ENCODE data around the gene FAM98B. TPM values are rescaled to one million over a fixed set of nuclear protein-coding genes. Genes with fewer than 3 reads are reported as not detected.

The FAM98B gene
- polyA plus RNA-seq, 1 of the 3 experiments (the other 2 are of a cell fraction): 5.7 TPM

DNA sequence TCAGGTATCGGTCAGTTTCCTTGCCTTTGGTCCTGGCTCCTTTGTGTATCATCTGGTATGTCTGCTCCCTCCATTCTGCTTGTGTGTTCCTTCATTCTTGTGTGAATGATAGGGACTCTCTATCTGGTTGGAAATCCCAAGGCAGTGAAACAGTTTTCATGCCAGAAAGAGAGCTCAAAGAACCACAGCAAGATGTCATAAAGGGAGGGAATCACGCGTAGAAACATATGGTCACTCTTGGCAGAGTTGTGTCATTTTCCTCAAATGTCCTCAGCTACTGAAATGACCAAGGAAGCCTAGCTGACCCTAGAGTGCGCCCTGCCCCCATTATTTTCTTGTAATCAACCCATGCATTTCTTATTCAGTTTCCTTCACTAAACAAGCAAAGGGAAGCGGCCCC lies 62.7 kb downstream of the FAM98B start:
- H3K4me1 ChIP-seq (ENCODE audit: control insufficient read depth in 1 of 2, insufficient read depth in 2 of 2, low read depth in 1 of 2, low read length in 1 of 2): peaks cover 10 to 20% of the 10 kb centered on the region in 2 experiments; a peak in 3 of 4 replicates
- no peaks in the 10 kb centered on the region for H3K36me3 ChIP-seq (replicated peaks in 1 of 2; ENCODE audit: control insufficient read depth in 1 of 2, insufficient read depth in 2 of 2, low read length in 1 of 2)
- H3K9me2 ChIP-seq: no peaks in the 10 kb centered on the region
- H3K9ac ChIP-seq: no peak overlapping the region
- H3K27ac ChIP-seq (ENCODE audit: low read depth in 2 of 2, low read length in 1 of 2): no peak overlapping the region
- H3K4me2 ChIP-seq: no peak overlapping the region
- ChIA-PET CTCF (interaction anchor here (0.6 to 4.0 kb wide), 4 partner anchors 8 to 76 kb away, joined by 3 to 18 read pairs (median 4); partner anchors contain the start of gene RASGRP1), POLR2A (no interaction called here)
- DNase-seq: no peak
- H3K4me3 ChIP-seq (ENCODE audit: low read depth in 2 of 2, low read length in 1 of 2): no peak overlapping the region
- H4K20me1 ChIP-seq (ENCODE audit: insufficient read depth): no peaks in the 10 kb centered on the region
- TF ChIP-seq CTCF (IDR thresholded peaks at IDR 0.05) (no peak), USF1 (IDR thresholded peaks at IDR 0.05; ENCODE audit: borderline replicate concordance, low read depth) (no peak), RXRA (IDR thresholded peaks at IDR 0.05; ENCODE audit: borderline replicate concordance, low read depth) (no peak), NFIC (IDR thresholded peaks at IDR 0.05; ENCODE audit: borderline replicate concordance) (no peak)
- H3K79me2 ChIP-seq (ENCODE audit: insufficient read depth): no peaks in the 10 kb centered on the region
- H3K27me3 ChIP-seq (ENCODE audit: insufficient read depth): no peaks in the 10 kb centered on the region
- no peaks in the 10 kb centered on the region for H3K9me3 ChIP-seq
- no peaks in the 10 kb centered on the region for H3F3A ChIP-seq (replicated peaks; ENCODE audit: insufficient read depth)
- H2AFZ ChIP-seq (ENCODE audit: low read depth): no peak overlapping the region
- 87% methylated on average over 5 of the region's 5 CpGs for WGBS (ENCODE audit: low lambda C conversion rate)

GRCh38 chr15:38517312-38517975 lies 63.5 kb downstream of the FAM98B start:
- DNase-seq: no peak
- no peak overlapping the region for H3K4me3 ChIP-seq (ENCODE audit: low read depth in 2 of 2, low read length in 1 of 2)
- H3K36me3 ChIP-seq (replicated peaks in 1 of 2; ENCODE audit: control insufficient read depth in 1 of 2, insufficient read depth in 2 of 2, low read length in 1 of 2): no peaks in the 10 kb centered on the region
- H3K9me3 ChIP-seq: no peaks in the 10 kb centered on the region
- no peaks in the 10 kb centered on the region for H3K9me2 ChIP-seq
- ChIA-PET CTCF (interaction anchor here (1.2 to 4.0 kb wide), 3 partner anchors 24 to 77 kb away, joined by 4 to 18 read pairs (median 5); partner anchors contain the start of gene RASGRP1), POLR2A (no interaction called here)
- no peak for TF ChIP-seq FOXJ3 (CRISPR knock-in tag; IDR thresholded peaks at IDR 0.05)
- no peak for TF ChIP-seq JUND (IDR thresholded peaks at IDR 0.05)
- no peak for TF ChIP-seq GATA2 (CRISPR knock-in tag; IDR thresholded peaks at IDR 0.05)
- no peak for TF ChIP-seq CTCF (IDR thresholded peaks at IDR 0.05)
- no peak for TF ChIP-seq RXRA (IDR thresholded peaks at IDR 0.05; ENCODE audit: borderline replicate concordance, low read depth)
- H3K79me2 ChIP-seq (ENCODE audit: insufficient read depth): no peaks in the 10 kb centered on the region
- H3K27me3 ChIP-seq (ENCODE audit: insufficient read depth): no peaks in the 10 kb centered on the region
- no peaks in the 10 kb centered on the region for H3F3A ChIP-seq (replicated peaks; ENCODE audit: insufficient read depth)
- H4K20me1 ChIP-seq (ENCODE audit: insufficient read depth): no peaks in the 10 kb centered on the region
- no peak overlapping the region for H3K4me2 ChIP-seq
- WGBS (ENCODE audit: low lambda C conversion rate): 48% methylated on average over 2 of the region's 2 CpGs
- H3K27ac ChIP-seq (ENCODE audit: low read depth in 2 of 2, low read length in 1 of 2): no peak overlapping the region
- peaks cover 10 to 20% of the 10 kb centered on the region in 2 experiments; a peak in 3 of 4 replicates for H3K4me1 ChIP-seq (ENCODE audit: control insufficient read depth in 1 of 2, insufficient read depth in 2 of 2, low read depth in 1 of 2, low read length in 1 of 2)
- no peak overlapping the region for H3K9ac ChIP-seq
- no peak overlapping the region for H2AFZ ChIP-seq (ENCODE audit: low read depth)

Measured in SK-N-SH (cell line).